SIG-M5 treated with dmso at 0.1 percent for 504 hours (cell line): Measurements from ENCODE around the gene DSC3.
A peak's percentile ranks its signal among the peaks of the same experiment; 100 is the strongest.
"Not testable (repeated sequence)": the region's sequence is repeated elsewhere in the genome, so short reads cannot be mapped to it uniquely, and the experiment has no call there.

Experiments
- DNase-seq: peaks from one replicate; lab custom pipeline; 2025; ENCODE audit not compliant: unreplicated experiment; lab: John Stamatoyannopoulos, UW

Gene DSC3

DNA sequence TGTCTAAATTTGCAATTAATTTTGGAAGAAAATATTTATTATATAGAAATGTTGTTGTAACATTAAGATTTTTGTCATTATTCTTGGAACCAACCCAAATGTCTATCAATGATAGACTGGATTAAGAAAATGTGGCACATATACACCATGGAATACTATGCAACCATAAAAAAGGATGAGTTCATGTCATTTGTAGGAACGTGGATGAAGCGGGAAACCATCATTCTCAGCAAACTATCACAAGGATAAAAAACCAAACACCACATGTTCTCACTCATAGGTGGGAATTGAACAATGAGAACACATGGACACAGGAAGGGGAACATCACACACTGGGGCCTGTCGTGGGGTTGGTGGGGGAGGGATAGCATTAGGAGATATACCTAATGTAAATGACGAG lies 64.5 kb downstream of the DSC3 start:
- DNase-seq = not testable (repeated sequence)

DNA sequence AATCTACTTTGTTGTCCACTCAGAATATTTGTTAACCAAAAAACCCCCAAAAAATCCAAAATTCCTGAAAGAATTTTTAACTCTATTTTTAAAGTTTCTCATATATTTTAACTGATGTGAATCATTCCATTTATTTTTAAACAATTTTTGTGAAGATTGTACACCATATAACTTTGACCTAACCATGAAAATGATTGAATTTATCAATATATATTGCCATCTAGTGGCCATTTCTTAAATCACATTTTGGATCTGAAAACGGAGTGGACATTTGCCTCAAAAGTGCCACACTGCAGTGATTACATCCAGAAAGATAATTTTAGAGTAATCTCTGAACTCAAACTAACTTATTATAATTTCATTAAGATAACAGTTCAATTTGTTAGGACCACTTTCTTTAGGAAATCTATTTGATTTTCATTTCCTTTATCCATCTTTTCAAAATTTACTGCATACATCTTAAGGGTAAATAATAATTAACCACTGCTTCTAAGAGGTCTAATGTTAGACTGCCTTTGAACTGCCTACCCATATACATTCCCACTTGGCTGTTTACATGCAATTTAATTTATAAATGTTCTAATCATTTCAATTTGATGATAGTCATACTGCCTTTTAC lies 71.1 kb downstream of the DSC3 start:
- peak; percentile 33 for DNase-seq

DNA sequence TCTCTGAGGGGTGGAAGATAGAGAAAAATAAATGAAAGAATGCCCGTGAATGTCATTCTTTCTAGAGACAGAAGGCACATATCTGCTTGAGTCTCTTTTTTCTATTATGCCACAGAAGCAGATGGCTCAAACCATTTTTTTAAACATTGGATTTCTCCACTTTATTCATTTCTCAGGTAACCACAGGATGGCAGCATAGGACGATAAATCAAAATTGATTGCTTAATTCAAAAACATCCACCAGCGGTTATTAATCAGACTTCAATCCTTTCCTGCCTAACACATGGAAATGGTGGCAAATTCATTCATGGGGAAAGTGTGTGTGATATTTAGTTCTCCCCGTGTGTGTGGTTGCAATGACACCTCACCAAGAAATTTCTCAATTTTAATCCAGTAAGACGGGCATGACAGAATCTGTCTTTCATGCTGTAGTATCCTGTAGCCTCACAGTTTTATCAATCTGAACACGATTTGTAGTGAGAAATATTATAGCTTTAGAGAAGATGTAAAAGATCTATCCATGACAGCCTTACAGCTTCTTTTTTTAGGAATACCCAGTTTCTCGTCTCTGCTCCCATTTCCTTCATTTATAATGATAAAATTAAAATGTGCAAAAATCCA lies 72.2 kb downstream of the DSC3 start:
- DNase-seq = peak; percentile 19

GRCh38 chr18:30969670-30970170 lies 72.8 kb downstream of the DSC3 start:
- DNase-seq = no peak

DNA sequence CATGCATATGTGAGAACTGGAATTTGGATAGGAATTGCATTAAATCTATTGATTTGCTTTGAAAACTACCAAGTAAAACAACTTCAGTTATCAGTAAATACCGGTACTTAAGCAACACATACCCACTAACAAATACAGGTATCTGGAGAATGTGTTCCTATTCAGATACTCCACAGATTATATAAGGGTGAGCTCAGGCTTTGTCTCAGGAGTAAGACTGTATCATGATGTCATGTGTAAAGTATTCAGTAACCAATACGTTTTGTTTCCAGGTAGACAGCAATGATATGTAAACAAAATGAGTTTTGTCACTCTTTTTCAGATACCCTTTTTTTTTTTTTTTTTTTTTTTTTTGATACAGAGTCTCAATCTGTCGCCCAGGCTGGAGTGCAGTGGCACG lies 74.8 kb downstream of the DSC3 start:
- DNase-seq = no peak

DNA sequence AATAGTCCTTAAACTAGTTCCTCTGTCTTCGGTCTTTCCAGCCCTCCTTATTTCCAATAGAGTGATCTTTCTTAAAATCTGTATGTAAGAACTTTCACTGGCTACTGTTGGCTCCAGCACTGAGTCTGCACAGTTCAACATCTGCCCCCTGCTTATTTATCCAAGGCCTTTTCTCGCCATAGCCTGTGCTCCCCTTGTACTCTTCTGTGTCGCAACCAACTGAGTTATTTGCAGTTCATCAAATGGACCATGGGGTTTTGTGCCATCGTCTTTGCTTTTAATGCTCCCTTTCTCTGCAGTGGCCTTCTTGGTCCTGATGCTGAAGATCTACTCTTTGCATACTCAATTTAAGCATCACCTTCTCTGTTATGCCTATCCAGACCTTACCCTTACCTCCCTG lies 77.3 kb downstream of the DSC3 start:
- no peak for DNase-seq

DNA sequence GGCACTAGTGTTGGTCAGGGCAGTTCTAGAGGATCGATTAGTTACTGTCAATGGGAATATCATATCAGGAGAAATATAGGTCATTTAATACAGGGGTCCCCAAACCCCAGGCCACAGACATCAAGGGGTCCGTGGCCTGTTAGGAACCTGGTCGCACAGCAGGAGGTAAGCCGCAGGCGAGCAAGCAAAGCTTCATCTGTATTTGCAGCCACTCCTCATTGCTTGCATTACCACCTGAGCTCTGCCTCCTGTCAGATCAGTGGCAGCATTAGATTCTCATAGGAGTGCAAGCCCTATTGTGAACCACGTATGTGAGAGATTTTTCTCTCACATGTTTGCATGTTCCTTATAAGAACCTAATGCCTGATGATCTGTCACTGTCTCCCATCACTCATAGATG lies 81.9 kb downstream of the DSC3 start:
- DNase-seq = no peak

GRCh38 chr18:30957066-30957465 lies 85.5 kb downstream of the DSC3 start:
- no peak for DNase-seq

DNA sequence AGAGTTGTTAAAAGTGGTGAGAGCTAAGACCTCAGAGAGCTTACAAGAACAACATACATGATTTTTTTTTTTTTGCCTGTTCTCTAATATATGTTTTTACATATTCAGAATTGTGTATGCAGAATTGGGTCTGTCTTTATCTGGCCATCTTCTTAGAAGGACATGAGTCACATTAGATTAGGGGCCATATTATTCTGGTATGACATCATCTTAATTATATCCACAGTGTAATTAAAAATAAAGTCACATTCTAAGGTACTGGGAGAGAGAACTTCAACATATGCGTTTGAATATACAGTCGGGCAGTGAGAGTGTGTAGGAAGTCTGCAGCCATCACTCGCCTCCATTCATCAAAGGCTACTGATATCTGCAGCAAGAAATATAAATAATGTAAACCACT lies 88.3 kb downstream of the DSC3 start:
- no peak for DNase-seq

- DNase-seq = no peak
Measured at GRCh38 chr18:30945761-30946160, 96.8 kb downstream of the DSC3 start.

GRCh38 chr18:30944773-30945417 lies 97.6 kb downstream of the DSC3 start:
- no peak for DNase-seq

- DNase-seq = no peak
Measured at GRCh38 chr18:30940952-30941539, 101.5 kb downstream of the DSC3 start.
